NOMO-1 treated with dmso at 0.1 percent for 144 hours (cell line): ENCODE data around the gene CLRN3.
A peak's percentile ranks its signal among the peaks of the same experiment; 100 is the strongest.

ENCODE experiments used
- DNase-seq: peaks from one replicate; lab custom pipeline; 2025; ENCODE audit not compliant: unreplicated experiment; lab: John Stamatoyannopoulos, UW

The CLRN3 gene

GRCh38 chr10:127919418-127920271, 26.9 kb upstream of the CLRN3 start:
- DNase-seq, result peak; percentile 76

- DNase-seq, result peak; percentile 16
These were observed 25.8 kb upstream of the CLRN3 start for GRCh38 chr10:127918572-127918971.

GRCh38 chr10:127916826-127917225, 24.1 kb upstream of the CLRN3 start:
- DNase-seq, result no peak

DNA sequence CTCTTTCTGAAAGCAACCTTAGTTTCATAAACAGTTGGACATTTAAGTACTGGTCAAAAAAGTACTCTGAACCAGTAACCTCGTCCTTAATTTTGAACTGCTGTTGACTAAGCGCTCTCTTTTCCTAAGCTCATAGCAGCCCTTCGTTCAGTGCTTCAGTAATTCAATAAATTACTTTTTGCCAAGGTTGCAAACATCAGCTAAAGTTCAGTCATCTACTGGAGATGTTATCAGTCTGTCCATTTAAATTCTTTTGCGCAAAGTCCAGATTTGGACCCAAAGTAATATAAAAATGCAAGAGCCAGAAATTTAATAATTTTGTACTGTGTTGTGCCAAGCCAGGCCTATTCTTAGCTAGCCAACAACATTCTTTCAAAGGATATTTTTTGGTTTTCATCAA, 22.6 kb upstream of the CLRN3 start:
- DNase-seq, result no peak

GRCh38 chr10:127913368-127913759, 20.6 kb upstream of the CLRN3 start:
- DNase-seq, result no peak

DNA sequence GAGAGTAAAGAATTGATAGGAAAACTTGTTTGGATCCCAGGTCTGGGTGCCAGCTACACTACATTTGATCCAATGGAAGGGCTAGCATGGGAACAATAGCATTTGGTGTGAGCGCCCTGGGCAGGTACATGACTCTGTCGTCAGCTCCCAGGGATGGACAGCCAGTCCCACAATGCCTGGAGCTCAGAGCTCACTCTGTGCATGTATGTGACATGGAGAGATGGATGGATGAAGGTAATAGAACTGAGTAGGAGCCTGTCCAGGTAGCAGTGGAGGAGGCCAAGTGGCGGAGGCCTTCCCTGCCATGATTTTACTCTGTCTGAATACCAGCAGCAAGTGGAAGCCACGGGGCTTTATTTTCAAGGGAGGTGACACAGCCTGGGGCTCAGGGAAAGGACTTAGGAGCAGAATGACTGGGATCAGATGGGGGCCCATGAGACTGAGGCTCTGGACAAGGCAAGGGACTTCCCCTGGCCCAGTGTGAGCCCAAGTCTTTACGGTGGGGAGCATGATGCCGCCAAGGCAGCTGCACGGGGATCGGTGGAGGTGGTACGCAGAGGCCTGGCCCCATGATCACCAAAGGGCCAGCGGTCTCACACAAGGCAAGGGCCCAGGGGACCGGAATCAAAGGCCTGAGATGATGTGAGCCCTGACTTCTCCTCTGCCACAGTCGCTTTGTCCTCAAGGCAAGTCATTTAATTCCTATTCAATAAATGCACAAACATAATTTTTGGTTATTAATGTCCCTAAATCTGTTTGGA, 20.0 kb upstream of the CLRN3 start:
- no peak for DNase-seq

DNA sequence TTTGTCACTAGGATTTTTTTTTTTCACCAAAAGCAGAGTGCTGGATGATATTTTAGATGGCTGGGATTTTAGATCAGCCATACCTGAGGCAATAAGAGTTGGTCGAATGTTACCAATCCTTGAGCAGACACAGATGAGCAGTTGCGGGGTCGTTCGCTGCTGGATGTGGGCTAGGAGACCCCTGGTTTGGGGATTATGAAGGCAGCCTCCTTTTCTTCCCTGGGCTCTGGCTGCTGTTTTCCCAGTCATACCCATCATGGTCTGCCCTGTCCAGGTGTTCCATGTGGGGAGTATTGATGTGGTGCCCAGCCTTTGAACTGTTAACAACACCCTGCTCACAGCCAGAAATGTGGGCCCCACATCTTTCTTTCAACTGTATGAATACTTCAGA, 19.1 kb upstream of the CLRN3 start:
- DNase-seq, result no peak

GRCh38 chr10:127911218-127911866, 18.6 kb upstream of the CLRN3 start:
- DNase-seq, result no peak

- DNase-seq, result no peak
These were observed 17.7 kb upstream of the CLRN3 start for GRCh38 chr10:127910464-127910770.

GRCh38 chr10:127909716-127910463, 17.1 kb upstream of the CLRN3 start:
- DNase-seq, result no peak

GRCh38 chr10:127908959-127909267, 16.2 kb upstream of the CLRN3 start:
- DNase-seq, result no peak

GRCh38 chr10:127908106-127908958, 15.6 kb upstream of the CLRN3 start:
- no peak for DNase-seq

DNA sequence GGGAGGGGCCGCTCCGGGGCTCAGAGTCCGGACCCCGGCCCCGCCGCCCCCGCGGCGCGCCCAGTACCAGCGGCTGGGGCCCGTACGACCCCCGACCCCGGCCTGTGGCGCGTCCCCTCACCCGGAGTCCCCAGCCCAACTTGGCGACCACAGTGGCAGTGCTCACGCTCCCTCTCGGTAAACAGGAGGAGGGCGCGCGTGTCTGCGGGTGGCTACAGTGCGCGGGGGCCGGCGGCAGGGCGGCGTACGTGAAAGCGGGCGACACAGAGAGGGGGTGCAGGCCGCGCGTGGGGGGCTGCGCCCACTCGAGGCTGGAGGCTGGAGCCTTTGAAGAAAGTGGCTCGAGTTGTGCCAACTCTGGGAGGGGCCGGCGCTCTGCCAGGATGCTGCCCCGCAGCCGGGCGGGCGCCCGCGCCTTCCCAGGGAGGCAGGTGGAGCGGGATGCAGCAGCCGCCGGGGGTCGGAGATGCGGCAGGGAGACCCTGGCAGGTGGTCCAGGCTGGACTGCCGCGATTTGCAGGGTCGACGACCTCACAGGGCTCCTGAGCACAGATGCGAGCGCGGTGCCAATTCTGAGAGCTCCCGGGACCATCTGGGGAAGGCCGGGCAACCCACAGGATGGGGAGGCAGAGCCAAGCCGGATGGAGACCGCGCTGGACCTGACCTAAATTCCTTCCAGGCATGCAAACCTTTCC, 14.8 kb upstream of the CLRN3 start:
- no peak for DNase-seq

- peak; percentile 64 for DNase-seq
These were observed 14.0 kb upstream of the CLRN3 start, which contains the start of gene PTPRE for GRCh38 chr10:127906548-127907377. PTPRE (plus strand) TSS chr10:127907103; CDS start chr10:128040882, 133,779 bp downstream.

DNA sequence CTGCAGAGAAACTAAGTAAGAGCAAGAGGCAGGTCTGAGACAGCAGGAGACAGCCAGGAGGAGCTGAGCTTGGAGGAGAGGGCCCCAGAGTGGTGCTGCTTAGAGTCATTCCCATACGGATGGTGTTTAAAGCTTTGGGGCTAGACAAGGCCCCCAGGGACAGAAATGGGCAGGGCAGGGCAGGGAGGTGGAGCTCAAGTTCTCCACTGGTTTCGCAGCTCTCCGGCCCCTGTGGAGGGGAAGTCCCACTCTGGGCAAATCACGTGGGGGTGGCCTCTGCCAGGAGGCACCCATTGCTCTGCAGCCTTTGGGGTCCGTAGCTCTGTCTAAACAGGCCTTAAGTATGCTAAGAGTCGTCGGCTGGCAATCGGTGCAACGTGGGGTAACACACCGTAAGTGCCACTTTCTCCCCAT, 13.1 kb upstream of the CLRN3 start:
- DNase-seq, result no peak

DNA sequence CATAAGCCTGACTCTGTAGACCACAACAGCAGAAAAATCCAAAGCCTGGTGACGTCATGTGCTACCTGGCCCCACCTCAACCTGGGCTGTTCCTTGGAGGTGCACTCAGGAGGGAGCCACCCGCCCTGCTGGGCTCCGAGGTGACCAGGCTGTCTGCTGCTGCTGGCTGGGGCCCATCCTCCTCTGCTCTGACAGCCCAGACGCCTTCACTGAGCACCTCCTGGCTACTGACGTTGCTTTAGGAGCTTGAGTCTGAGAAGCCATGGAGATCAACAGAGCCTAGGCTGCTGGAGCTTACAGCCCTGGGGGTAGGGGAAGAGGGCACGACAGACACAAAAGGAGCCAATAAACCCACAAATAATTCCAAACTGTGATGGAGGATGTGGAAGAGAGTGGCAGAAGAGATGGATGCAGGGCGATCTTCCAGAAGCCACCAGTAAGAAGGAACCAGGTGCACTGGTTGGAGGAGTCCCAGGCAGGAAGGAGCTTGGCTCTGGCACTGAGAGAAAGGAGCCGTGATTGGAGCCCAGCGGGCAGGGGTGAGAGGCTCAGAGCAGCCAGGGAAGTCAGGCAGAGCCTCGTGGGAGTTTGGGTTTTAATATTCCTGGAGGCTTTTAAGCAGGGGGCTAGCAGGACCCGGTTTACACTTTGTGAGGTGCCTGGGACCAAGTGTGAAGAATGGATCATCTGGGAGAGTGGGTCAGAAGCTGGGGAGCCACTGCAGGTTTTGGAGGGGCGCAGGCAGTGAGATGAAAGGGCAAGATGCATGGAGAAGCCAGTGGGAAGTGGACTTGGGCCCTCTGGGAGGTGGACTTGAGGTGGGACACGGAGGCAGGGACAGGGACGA, 12.5 kb upstream of the CLRN3 start:
- DNase-seq, result no peak

DNA sequence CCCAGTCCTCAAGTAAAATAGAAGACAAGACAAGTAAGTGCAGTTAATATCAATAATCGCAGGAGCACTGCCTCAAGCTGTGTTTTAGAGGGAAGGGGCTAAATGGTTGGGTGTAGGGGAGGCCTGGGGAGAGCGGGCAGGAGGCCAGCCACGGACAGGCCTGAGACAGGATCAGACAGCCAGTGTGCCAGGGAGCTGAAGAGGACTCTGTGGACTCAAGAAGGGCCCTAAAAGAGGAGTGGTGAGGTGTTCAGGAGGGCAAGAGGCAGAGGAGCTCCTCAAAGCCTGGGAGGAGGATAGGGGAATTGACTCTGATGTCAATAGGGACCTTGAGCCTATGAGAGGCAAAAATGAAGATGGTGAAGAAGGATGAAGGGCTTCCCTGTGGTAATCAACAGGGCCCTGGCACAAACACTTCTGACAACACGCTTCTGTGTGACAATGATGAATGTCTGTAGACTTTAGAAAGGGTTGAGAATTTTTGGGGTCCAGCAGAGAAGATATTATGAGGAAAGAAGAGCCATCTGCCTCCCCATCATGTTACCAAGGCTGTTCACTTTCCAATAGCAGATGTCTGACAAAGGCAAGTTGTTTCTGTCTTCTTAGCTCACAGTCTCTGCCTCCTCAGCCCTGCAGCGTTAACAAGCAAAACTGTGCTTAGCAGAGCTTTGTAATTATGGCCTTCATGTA, 11.7 kb upstream of the CLRN3 start:
- DNase-seq, result no peak
